Spleen (tissue), 7 donors: Measurements from ENCODE around the gene CALML4.

Source experiments
- CTCF ChIP-seq, 11 experiments: fragments of 200-600 bp in 7 of 11; fragments of 450-650 bp in 4 of 11; sonication (generic) in 4 of 11; IDR thresholded peaks in 8 of 11; conservative IDR thresholded peaks in 3 of 11; 1 replicate in 7 of 11; 2 replicates in 4 of 11; pipeline versions ENCODE4 v1.4.0 to v1.8.0; 2016 to 2021; ENCODE audit warnings: antibody characterized with exemption in 11 of 11, inconsistent platforms in 4 of 11, mild to moderate bottlenecking in 1 of 11
- POLR2A ChIP-seq, 3 donors: fragments of 450-650 bp; IDR thresholded peaks; one replicate each; pipeline ENCODE4 v1.5.1; 2017; ENCODE audit warnings: antibody characterized with exemption in 3 of 3, mild to moderate bottlenecking in 1 of 3
- POLR2AphosphoS5 ChIP-seq, 3 donors: sonication (generic); formaldehyde crosslinking; IDR thresholded peaks; one replicate each; pipeline ENCODE4 v1.5.1; 2017; ENCODE audit warnings: antibody characterized with exemption in 3 of 3
- donor health status: DM: no; HTN: no; CAD: no; lungs with moderate emphysema.
- donor health status: DM: no; HTN: no; CAD: no.
- donor health status: DM: no; HTN: no; CAD: no.

GRCh38 chr15:68143785-68144184 is 61.3 kb downstream of the CALML4 start:
- TF ChIP-seq CTCF (IDR thresholded peaks at IDR 0.05 in 8 of 11, conservative IDR thresholded peaks at IDR 0.05 in 3 of 11) (no peak), POLR2AphosphoS5 (IDR thresholded peaks at IDR 0.05) (no peak), POLR2A (IDR thresholded peaks at IDR 0.05) (no peak)
